ENCODE results near the gene PEPD. TPM values are rescaled to one million over a fixed set of nuclear protein-coding genes. Genes with fewer than 3 reads are reported as not detected.
"Not testable (repeated sequence)": the region's sequence is repeated elsewhere in the genome, so short reads cannot be mapped to it uniquely, and the experiment has no call there.

PEPD gene
- total RNA-seq, 1 donor from 2014 or later: 23.8 TPM

GRCh38 chr19:33555726-33556125 is 34.1 kb upstream of the PEPD start:
- H3K4me3 Mint-ChIP-seq (ENCODE audit: low read depth); intact Hi-C loops (cut with micrococcal nuclease); DNase-seq (ENCODE audit: low spot score); H3K36me3 Mint-ChIP-seq (ENCODE audit: low read depth); H3K27me3 Mint-ChIP-seq (ENCODE audit: low read depth); H3K27ac Mint-ChIP-seq; H3K9me3 Mint-ChIP-seq; H3K4me1 Mint-ChIP-seq (ENCODE audit: low read depth): not testable (repeated sequence)

GRCh38 chr19:33554821-33555220 is 33.2 kb upstream of the PEPD start:
- Mint-ChIP-seq H3K9me3 (no peaks in the 10 kb centered on the region), H3K4me1 (ENCODE audit: low read depth) (no peaks in the 10 kb centered on the region), H3K27ac (no peak overlapping the region), H3K4me3 (ENCODE audit: low read depth) (no peak overlapping the region), H3K36me3 (ENCODE audit: low read depth) (no peaks in the 10 kb centered on the region), H3K27me3 (ENCODE audit: low read depth) (no peaks in the 10 kb centered on the region)
- DNase-seq (ENCODE audit: low spot score): no peak
- intact Hi-C loops (cut with micrococcal nuclease): no loop called here

GRCh38 chr19:33554391-33554790 is 32.8 kb upstream of the PEPD start:
- Mint-ChIP-seq H3K4me3 (ENCODE audit: low read depth) (no peak overlapping the region), H3K4me1 (ENCODE audit: low read depth) (no peaks in the 10 kb centered on the region), H3K36me3 (ENCODE audit: low read depth) (no peaks in the 10 kb centered on the region), H3K9me3 (no peaks in the 10 kb centered on the region), H3K27me3 (ENCODE audit: low read depth) (no peaks in the 10 kb centered on the region), H3K27ac (no peak overlapping the region)
- no peak for DNase-seq (ENCODE audit: low spot score)
- intact Hi-C loops (cut with micrococcal nuclease): no loop called here

- H3K9me3 Mint-ChIP-seq: no peaks in the 10 kb centered on the region
- no peak for DNase-seq (ENCODE audit: low spot score)
- no peaks in the 10 kb centered on the region for H3K4me1 Mint-ChIP-seq (ENCODE audit: low read depth)
- H3K36me3 Mint-ChIP-seq (ENCODE audit: low read depth): no peaks in the 10 kb centered on the region
- no peak overlapping the region for H3K4me3 Mint-ChIP-seq (ENCODE audit: low read depth)
- H3K27me3 Mint-ChIP-seq (ENCODE audit: low read depth): no peaks in the 10 kb centered on the region
- H3K27ac Mint-ChIP-seq: no peak overlapping the region
- intact Hi-C loops (cut with micrococcal nuclease): no loop called here
Measured at GRCh38 chr19:33553530-33554310, 32.1 kb upstream of the PEPD start.

DNA sequence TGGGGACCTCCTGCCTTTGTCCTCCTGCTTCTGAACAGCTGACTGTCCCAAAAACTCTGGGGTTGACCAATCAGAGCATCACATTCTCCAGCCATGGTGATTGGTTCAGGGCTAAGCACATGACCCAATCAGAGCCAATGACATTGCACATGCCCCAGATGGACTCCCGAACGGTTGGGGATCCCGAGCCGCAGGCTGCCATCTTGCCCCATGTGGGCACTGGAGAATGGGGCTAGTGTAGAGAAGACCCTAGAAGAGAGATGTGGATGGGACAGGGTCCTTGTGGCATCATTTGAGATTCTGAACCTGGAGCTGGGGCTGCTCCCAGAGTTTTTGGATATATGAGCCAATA is 31.3 kb upstream of the PEPD start:
- H3K4me1 Mint-ChIP-seq (ENCODE audit: low read depth): no peaks in the 10 kb centered on the region
- H3K9me3 Mint-ChIP-seq: no peaks in the 10 kb centered on the region
- DNase-seq (ENCODE audit: low spot score): no peak
- intact Hi-C loops (cut with micrococcal nuclease): no loop called here
- no peaks in the 10 kb centered on the region for H3K36me3 Mint-ChIP-seq (ENCODE audit: low read depth)
- no peaks in the 10 kb centered on the region for H3K27me3 Mint-ChIP-seq (ENCODE audit: low read depth)
- no peak overlapping the region for H3K4me3 Mint-ChIP-seq (ENCODE audit: low read depth)
- no peak overlapping the region for H3K27ac Mint-ChIP-seq

- no peak for DNase-seq (ENCODE audit: low spot score)
- H3K27ac Mint-ChIP-seq: no peak overlapping the region
Measured at GRCh38 chr19:33552191-33552927, 30.8 kb upstream of the PEPD start.

GRCh38 chr19:33551676-33552075 is 30.1 kb upstream of the PEPD start:
- Mint-ChIP-seq H3K36me3 (ENCODE audit: low read depth) (no peaks in the 10 kb centered on the region), H3K27ac (no peak overlapping the region), H3K4me3 (ENCODE audit: low read depth) (no peak overlapping the region), H3K27me3 (ENCODE audit: low read depth) (no peaks in the 10 kb centered on the region), H3K9me3 (no peaks in the 10 kb centered on the region), H3K4me1 (ENCODE audit: low read depth) (no peaks in the 10 kb centered on the region)
- DNase-seq (ENCODE audit: low spot score): no peak
- intact Hi-C loops (cut with micrococcal nuclease): no loop called here

More at GRCh38 chr19:33552191-33552927, 30.8 kb upstream of the PEPD start:
- intact Hi-C loops (cut with micrococcal nuclease): no loop called here
- no peaks in the 10 kb centered on the region for H3K27me3 Mint-ChIP-seq (ENCODE audit: low read depth)
- H3K9me3 Mint-ChIP-seq: no peaks in the 10 kb centered on the region
- no peaks in the 10 kb centered on the region for H3K4me1 Mint-ChIP-seq (ENCODE audit: low read depth)
- no peak overlapping the region for H3K4me3 Mint-ChIP-seq (ENCODE audit: low read depth)
- H3K36me3 Mint-ChIP-seq (ENCODE audit: low read depth): no peaks in the 10 kb centered on the region

- intact Hi-C loops (cut with micrococcal nuclease): no loop called here
- H3K4me1 Mint-ChIP-seq (ENCODE audit: low read depth): no peaks in the 10 kb centered on the region
Measured at GRCh38 chr19:33550768-33551167, 29.2 kb upstream of the PEPD start.

GRCh38 chr19:33547676-33548075 is 26.1 kb upstream of the PEPD start:
- DNase-seq (ENCODE audit: low spot score): no peak
- no peaks in the 10 kb centered on the region for H3K27me3 Mint-ChIP-seq (ENCODE audit: low read depth)
- H3K9me3 Mint-ChIP-seq: no peaks in the 10 kb centered on the region
- no peak overlapping the region for H3K4me3 Mint-ChIP-seq (ENCODE audit: low read depth)
- intact Hi-C loops (cut with micrococcal nuclease): no loop called here
- H3K27ac Mint-ChIP-seq: no peak overlapping the region
- no peaks in the 10 kb centered on the region for H3K36me3 Mint-ChIP-seq (ENCODE audit: low read depth)
- H3K4me1 Mint-ChIP-seq (ENCODE audit: low read depth): no peaks in the 10 kb centered on the region

More at GRCh38 chr19:33550768-33551167, 29.2 kb upstream of the PEPD start:
- no peak for DNase-seq (ENCODE audit: low spot score)
- Mint-ChIP-seq H3K4me3 (ENCODE audit: low read depth) (no peak overlapping the region), H3K27ac (no peak overlapping the region), H3K9me3 (no peaks in the 10 kb centered on the region), H3K27me3 (ENCODE audit: low read depth) (no peaks in the 10 kb centered on the region), H3K36me3 (ENCODE audit: low read depth) (no peaks in the 10 kb centered on the region)

DNA sequence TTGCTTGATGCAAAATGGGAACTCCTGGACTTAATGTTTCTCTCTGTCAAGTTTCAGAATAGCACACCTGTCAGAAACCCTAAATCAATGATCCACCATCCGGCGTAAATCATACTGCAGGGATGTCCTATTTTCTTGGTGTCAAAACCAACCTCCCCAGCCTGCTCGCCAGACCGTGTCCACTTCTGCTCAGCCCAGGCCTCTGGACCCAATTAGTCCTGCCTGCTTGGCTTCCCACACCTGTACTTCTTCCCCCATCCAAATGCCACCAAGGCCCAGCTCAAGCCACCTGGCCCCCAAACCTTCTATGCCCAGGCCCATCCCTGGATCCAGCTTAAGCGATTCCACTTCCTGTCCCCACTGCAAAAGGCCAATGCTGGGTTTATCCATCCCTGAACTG is 25.1 kb upstream of the PEPD start:
- H3K27ac Mint-ChIP-seq: no peak overlapping the region
- intact Hi-C loops (cut with micrococcal nuclease): no loop called here
- H3K9me3 Mint-ChIP-seq: no peaks in the 10 kb centered on the region
- no peaks in the 10 kb centered on the region for H3K36me3 Mint-ChIP-seq (ENCODE audit: low read depth)
- no peak overlapping the region for H3K4me3 Mint-ChIP-seq (ENCODE audit: low read depth)
- H3K27me3 Mint-ChIP-seq (ENCODE audit: low read depth): no peaks in the 10 kb centered on the region
- no peak for DNase-seq (ENCODE audit: low spot score)
- no peaks in the 10 kb centered on the region for H3K4me1 Mint-ChIP-seq (ENCODE audit: low read depth)

DNA sequence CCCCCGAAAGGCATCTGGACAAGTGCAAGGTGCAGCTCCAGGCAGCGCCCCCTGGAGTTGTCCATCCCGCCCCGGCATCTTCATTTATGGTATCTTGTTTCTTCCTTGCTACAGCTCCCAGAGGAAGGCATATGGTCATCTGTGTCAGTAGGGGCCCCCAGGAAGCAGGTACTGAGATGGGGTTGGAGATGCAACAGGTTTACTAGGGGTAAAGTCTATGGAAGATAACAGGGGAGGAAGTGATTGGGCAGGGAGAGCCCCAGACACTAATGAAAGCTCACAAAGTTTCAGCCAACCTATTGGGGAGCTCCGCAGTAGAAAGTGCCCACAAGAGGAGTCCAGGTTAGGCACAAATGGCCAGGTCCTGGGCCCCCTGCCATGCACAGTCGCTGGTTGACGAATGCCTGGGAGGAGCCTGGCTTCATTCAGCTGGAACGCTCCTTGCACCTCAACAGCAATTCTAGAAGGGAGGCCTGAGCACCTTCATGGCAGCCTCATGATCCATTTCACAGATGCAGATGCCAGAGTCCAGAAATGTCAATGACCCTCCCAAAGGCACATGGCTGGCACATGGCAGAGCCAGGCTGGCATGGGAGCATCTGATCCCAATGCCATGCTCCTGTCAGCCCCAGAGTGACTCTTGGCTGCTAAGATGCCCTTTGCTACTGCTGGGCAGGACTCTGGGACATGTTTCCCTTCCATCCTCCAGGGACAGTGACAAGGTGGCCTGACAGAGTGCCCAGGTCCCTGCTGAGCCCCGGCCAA is 23.8 kb upstream of the PEPD start:
- intact Hi-C loops (cut with micrococcal nuclease): no loop called here
- Mint-ChIP-seq H3K4me1 (ENCODE audit: low read depth) (no peaks in the 10 kb centered on the region), H3K4me3 (ENCODE audit: low read depth) (no peak overlapping the region), H3K36me3 (ENCODE audit: low read depth) (no peaks in the 10 kb centered on the region), H3K27ac (no peak overlapping the region), H3K27me3 (ENCODE audit: low read depth) (no peaks in the 10 kb centered on the region), H3K9me3 (no peaks in the 10 kb centered on the region)
- DNase-seq (ENCODE audit: low spot score): no peak

- intact Hi-C loops (cut with micrococcal nuclease): no loop called here
- Mint-ChIP-seq H3K4me1 (ENCODE audit: low read depth) (no peaks in the 10 kb centered on the region), H3K4me3 (ENCODE audit: low read depth) (no peak overlapping the region), H3K36me3 (ENCODE audit: low read depth) (no peaks in the 10 kb centered on the region), H3K27ac (no peak overlapping the region), H3K9me3 (no peaks in the 10 kb centered on the region), H3K27me3 (ENCODE audit: low read depth) (no peaks in the 10 kb centered on the region)
- no peak for DNase-seq (ENCODE audit: low spot score)
Measured at GRCh38 chr19:33535226-33535625, 13.6 kb upstream of the PEPD start.

Data from activated T-helper 2 cell treated with anti-CD3 and anti-CD28 coated beads, Interferon-gamma antibody, Interleukin-2, Interleukin-4, amounts not matched to agents 10 μg/mL and 5 μg/mL and 100 μg/mL, durations not matched to agents 14 hours and 24 hours and 36 hours (primary cell).